Stomach (tissue), 4 donors: ENCODE results near the gene BACE2.

Experiments
- CTCF ChIP-seq, 7 experiments: fragments of 450-650 bp in 4 of 7; fragments of 200-600 bp in 3 of 7; sonication (generic) in 3 of 7; IDR thresholded peaks; one replicate each; pipeline ENCODE4 v1.5.1; 2016 to 2019; ENCODE audit warnings: antibody characterized with exemption in 7 of 7, control low read depth in 2 of 7, mild to moderate bottlenecking in 1 of 7
- POLR2A ChIP-seq, 4 donors: fragments of 450-650 bp; IDR thresholded peaks; one replicate each; pipeline ENCODE4 v1.6.1; 2016; ENCODE audit warnings: antibody characterized with exemption in 4 of 4, control low read depth in 2 of 4, mild to moderate bottlenecking in 1 of 4, moderate library complexity in 1 of 4
- POLR2AphosphoS5 ChIP-seq, 3 donors: sonication (generic); formaldehyde crosslinking; IDR thresholded peaks; one replicate each; pipeline ENCODE4 v1.6.1; 2016; ENCODE audit warnings: antibody characterized with exemption in 3 of 3

GRCh38 chr21:41208376-41208763 lies 40.4 kb downstream of the BACE2 start:
- TF ChIP-seq POLR2A (IDR thresholded peaks at IDR 0.05) (no peak), CTCF (IDR thresholded peaks at IDR 0.05) (no peak), POLR2AphosphoS5 (IDR thresholded peaks at IDR 0.05) (no peak)
